Stimulated activated CD4-positive, alpha-beta T cell treated with anti-CD3 and anti-CD28 coated beads, Interleukin-2, amount 100 ng/mL, for 4 hours (primary cell): ENCODE measurements around the gene RCOR2.

Source experiments
- DNase-seq: peaks from one replicate; pipeline ENCODE4 v3.0.0-alpha.2; 2020; ENCODE audit warnings: low read depth

The RCOR2 gene

DNA sequence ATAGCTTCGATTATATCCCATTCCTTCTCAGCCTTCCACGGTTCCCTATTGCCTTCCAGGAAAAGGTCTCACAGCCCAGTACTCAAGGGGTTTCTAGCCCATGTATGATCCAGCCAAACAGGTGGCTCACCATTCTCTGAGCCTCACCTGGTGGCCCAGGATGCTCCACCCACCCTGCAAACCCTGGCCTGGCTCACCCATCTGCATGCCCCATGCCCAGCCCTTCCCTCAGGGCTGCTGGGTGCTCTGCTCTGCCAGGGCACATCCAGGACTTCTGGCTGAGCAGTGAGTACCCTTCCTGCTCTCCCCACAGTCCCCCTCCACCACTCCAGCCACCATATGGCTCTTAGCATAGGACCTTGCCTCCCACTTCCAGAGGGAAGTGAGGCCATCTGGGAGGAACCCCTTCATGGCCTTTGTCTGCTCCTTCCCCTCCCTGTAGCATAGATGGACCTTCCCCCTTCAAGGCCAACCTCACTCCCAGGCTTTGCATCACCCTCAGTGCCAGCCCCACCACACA, 5.8 kb upstream of the RCOR2 start:
- no peak for DNase-seq

DNA sequence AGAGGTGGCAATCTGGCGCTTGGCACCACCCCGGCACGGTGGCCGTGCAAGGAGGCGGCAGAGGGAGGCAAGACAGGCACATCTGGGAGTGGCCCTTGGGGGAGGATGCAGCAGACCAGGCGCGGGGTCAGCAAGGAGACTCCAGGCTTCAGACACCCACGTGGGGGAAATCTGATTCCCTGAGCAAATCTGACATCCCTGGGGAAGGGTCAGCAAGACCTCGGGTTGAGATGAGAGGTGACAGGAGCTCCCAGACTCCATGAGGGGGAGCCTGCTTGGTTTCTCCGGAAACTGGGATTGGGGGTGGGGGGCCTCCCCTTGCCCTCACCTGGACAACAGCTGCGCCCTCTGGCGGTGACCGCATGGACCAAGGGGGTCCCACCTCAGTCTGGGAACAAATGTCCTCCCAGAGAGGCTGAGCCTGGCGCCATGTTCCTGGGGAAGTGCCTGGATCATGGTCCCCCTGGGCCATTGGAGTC, 4.0 kb upstream of the RCOR2 start:
- no peak for DNase-seq

DNA sequence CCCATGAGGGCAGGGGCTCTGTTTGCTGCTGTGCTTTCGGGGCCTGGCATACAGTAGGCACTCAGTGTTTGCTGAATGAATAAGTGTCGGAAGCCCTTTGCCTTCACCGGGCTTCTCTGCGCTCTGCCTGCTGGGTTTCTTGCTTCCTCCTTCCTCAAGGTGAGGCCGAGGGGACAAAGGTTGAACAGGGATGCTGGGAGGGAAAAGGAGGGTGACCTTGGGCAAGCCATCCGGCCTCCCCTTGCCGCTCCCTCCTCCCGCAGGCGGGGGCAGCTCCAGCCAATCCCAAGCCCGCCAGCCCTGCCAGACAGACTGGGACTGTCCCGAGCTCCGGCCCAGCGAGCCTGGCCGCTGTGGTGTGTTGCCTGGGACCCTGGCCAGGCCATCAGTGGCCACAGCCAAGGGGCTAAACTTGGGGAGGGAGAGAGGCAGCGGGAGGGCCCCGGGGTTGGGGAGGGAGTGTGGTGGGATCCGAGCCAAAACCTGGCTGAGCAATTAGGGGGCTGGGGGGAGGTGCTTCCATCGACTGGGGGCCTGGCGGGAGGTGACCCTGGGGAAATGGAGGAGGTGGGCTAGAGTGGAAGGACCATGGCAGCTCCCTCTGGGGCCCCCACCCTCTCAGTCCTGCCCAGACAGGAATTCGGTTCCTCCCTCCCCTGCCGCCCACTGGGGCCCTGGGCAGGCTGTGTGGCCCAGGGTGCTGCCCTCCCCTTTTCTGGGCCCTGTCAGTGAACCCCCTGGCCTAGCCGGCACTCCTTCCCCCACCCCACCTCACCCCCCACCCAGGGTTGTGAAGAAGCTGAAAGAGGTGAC, 3.4 kb upstream of the RCOR2 start:
- DNase-seq = no peak

DNA sequence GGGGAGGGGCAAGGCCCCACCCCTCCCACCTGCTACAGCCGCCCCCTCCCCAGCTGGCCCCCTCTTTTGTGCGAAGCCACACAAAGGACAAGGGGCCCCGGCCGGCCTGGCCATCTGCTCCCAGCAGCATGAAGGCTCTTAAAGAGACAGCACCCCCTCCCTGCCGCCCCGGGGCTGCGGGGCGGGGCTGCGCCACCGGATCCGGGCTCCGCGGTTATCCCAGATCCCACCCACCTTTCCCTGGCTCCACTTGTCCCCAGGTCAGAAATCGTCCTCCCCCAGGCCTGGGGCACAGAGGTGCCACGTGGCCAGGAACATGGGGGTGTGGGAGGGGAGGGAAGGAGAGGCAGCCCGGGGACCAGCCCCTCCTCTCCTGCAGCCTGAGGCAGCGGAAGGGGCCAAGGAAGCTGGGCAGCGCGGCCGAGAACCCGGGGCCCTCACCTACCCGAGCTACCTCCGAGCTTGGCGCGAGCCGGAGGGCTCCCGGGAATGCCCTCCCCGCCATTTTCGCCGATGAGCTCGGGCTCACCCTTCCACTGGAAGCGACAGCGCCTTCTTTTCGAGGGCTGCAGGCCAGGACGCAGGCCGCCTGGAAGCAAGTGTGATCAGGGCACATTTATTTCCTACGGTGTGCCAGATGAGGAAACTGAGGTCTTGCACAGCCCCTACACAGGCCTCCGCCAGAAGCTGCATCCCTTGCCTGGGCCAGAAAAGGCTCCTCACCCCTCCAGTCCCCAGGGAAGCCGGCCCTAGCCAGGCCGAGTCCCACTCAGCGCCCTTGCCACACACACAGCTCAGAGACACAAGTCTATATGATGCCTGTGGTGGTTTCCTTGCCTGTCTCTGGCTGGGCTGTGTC, 2.5 kb upstream of the RCOR2 start:
- DNase-seq = no peak

DNA sequence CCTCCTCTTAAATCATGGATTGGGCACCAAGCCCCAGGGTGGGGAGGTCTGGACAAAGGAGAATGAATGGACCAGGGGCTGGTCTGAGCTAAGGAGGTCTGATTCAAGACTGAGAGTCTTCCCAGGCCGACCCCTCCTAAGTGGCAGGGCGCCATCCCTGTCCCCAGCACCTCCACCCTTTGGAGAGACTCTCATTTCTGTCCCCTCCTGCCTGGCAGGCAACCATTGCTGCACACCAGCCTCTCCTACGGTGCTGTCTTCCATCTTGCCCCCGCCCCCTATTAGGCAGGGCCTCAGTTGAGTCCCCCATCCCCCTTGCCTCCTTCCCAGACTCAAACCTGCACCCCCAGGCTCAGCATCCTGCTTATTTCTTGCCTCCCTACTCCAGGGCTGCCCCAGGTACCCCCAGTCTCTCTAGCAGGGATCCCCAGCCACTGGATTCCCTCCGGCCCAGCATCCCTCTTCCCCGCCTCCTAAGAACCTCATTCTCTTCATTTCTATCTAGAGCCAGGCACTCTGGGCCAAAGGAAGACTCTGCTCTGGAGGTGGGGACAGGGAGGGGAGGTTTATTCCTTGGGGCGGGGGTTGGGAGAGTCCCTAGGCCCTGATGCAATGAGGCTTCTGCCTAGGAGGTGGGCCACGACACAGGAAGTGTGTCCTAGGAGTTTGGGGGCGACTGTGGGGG, 1.7 kb upstream of the RCOR2 start:
- no peak for DNase-seq

DNA sequence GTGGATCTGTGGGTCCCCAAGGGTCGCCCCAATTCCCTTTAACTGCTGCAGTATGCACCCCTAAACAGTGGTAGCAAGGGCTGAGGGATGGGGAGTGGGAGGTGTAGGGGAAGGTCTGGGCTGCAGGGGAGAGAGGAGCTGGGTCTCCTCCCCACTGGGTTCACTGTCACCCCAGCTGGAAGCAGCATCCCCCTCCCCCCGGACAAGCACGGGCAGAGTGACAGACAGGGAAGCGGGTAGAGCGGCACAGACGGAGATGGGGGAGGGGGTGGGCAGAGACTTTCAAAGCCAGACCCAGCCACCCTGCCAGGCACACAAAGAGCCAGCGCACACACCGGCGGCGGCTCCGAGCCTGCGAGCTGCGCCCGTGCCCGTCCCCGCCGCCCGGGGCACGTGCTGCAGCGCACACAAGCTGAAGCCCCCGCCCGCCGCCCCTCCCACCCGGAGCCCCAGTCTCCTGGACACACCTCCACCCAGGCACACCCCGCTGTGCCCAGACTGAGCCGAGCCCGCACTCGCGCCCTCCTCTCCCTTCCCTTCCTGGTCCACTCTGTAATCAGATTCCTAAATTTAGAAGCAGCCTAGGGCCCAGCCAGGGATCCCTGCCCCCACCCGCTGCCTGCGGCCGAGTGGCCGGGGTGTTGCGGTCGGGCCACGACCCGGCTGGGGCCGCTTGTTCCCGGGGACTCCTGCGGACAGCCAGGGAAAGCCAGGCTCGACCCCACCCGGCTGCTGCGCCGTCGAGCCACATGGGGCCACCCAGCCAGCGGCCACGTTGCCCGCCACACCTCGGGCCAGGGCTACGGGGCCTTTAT, 935 bp upstream of the RCOR2 start:
- no peak for DNase-seq

DNA sequence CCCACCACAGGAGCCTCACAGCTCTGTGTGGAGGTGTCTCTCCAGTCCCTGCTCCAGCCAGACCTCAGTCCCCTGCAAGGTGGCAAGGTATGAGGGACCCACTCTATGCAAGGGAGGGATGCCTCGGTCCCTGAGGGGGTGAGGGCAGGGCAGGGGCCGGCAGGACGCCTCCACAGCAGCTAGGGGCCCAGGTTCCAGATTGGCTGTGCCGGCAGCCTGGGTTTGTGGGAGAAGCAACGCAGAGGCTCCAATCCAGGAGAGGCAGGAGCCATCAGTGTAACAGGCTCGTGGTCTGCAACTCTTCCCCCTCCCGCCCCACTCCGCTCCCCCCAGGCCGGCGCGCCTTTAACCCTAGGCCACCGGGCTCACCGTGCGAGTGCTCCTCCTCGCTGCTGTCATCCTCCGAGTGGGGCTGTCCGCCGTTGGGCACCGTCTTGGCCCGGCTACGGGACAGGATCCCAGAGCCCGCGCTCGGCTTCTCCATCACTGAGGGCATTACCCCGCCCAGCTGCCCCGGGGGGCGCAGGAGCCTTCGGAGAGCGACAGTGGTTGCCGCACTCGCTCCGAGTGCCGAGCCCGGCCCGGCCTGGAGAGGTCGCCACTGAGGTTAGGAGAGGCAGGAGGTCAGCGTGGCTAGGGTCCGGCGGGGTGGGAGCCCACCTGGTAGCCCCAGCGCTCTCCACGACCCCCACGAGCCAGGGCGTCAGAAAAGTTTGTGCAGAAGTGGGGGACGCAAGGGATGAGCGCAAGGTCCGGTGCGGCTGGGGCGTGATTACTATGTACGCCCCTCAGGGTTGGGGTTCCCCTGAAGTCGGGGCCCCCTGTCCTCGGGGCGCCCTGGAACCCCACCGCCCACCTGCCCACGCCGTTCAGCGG, 765 bp downstream of the RCOR2 start:
- no peak for DNase-seq

DNA sequence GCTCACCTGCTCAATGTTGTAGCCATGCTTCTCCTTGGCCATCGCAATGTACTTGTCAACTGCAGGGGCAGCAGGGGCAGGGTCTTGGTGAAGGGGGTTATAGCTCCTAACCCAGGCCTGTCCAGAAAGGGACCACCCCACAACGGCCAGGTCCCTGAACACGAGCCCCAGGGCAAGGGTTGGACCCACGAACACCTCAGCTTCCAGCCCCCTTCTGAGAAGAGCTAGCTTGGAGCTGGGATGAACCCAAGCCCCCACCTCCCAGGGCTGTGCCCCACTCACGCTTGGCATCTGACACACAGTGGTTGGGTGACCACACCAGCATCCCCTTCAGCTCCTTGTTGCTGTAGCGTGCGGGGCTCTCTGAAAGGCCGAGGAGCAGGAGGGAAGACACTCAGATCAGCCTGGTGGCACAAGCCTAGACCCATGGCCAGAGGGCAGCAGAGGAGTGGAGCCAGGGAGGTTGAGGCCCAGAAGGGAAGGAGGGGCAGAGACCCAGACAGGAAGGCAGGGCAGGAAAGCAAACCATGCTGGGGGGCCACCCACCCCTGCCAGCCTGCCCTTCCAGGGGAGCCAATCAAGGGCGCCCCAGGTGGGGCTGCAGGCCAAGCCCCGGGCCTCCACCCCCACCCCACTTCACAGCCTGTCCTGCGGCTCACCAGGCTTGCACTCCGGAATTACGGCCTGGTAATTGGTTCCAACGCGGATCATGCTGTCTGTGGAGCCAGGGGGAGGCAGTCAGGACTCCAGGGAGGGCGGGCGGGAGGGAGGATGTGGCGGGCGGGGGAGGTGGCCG, 1.9 kb downstream of the RCOR2 start:
- DNase-seq = no peak

DNA sequence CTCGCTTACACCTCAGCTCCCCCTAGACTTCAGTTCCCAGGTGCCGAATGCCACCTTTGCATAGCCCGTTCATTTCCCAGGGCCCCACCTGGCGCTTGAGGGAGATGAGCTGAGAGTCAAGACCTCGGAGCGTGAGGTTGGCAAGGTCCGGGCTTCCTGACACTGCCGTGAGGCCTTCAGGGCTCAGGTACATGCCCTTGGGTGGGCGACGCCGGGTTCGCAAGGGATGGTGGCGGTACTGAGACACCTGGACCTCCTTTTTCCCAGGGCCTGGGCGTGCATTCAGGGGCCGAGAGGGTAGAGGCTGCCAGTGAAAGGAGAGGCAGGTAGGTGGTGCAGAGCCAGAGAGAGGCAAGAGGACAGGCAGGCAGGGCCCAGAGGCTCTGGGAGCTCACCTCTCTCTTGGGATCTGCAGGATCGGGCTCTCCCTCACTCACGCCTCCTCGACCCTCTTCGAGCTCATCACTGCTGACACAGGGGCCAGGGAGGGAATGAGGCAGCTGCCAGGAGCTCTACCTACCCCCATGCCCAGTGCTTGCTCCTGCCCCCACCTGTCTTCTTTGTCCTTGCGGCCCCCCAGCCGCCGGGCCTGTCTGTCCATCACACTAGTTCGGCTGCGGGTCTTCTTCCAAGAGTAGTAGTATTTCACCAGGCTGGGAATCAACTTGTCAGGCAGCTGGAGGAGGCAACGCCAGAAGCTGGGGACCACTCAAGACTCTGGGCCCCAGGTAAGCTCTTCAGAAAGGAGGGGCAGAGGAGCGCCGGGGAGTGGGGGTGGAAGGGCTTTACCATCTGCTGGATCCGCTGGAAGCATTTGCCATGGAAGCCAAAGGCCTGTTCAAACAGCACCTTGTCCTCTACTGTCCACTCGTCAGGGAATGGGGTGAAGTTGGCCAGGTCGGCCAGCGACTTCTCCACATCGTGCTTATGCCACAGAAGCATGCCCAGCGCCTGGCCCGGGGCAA, 2.8 kb downstream of the RCOR2 start:
- no peak for DNase-seq

DNA sequence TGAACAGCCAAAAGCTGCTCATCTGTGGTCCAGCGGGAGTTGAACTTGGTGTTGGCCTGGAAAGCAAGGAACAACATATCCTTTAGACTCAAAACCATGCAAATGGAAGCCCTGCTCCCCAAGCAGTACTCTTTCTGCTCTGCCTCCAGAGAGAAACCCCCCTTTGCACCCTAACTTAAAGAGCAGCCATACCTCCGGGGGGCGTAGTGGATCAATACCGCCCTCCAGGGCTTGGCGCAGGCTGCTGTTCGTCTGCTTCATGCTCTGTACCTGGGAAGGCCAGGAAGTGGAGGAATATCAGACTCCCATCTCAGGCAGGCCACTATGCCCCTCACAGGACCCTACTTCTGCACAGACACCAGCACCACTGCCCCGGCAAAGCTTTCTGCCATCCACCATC, 4.3 kb downstream of the RCOR2 start:
- DNase-seq = no peak

DNA sequence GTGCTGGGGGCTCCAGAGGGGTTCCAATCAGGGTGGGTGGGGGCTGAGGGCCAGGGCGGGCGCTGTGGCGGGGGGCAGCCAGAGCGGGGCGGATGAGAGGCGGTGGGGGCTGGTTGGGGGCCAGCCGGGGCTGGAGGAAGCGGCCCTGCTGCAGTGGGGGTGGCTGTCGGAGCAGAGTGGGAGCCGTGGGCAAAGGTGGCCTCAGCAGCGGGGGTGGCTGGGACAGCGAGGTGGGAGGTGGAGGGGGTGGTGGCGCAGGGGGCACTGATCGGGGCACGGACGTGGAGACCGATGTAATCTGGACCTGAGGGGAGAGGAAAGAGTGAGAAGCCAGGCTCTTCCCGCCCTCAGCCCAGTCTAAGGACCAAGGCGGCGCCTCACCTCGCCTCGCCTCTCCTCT, 5.1 kb downstream of the RCOR2 start:
- DNase-seq = no peak

DNA sequence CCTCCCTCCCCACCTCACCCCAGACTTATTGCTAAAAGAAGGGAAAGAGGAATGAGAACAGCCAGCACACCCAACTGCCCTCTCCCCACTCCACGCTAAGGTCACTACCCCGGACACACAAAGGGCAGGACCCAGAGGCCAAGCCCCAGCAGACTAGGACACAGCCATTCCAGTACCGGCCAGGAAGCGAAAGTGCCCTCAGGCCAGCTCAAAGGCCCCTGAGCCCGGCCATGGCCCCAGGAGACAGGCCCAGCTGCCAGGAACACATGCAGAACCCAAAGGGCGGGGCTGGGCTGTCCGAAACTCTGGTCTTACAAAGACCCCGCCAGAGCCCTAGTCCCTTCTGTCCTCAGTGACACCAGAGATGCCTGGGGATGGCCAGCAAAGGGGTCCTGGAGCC, 5.5 kb downstream of the RCOR2 start:
- DNase-seq = no peak

DNA sequence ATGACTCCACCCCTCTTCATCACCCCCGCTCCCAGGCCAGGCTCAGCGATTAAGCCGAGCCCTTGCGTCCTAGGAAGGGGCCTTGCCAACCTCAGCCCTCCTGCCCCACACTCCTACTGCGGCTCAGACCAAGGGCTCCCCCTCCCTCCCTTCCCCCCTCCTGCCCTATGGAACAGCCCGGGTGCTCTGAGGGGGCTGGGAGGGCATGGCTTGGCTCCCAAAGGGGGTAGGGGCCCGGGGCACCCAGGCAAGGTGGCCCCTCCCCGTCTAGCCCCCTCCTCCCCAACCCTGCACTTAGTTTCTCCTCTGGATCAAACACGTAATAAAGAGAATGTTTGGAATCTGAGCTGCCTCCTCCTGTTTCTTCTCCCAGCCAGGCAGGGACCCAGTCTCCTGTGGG, 6.3 kb downstream of the RCOR2 start:
- no peak for DNase-seq

DNA sequence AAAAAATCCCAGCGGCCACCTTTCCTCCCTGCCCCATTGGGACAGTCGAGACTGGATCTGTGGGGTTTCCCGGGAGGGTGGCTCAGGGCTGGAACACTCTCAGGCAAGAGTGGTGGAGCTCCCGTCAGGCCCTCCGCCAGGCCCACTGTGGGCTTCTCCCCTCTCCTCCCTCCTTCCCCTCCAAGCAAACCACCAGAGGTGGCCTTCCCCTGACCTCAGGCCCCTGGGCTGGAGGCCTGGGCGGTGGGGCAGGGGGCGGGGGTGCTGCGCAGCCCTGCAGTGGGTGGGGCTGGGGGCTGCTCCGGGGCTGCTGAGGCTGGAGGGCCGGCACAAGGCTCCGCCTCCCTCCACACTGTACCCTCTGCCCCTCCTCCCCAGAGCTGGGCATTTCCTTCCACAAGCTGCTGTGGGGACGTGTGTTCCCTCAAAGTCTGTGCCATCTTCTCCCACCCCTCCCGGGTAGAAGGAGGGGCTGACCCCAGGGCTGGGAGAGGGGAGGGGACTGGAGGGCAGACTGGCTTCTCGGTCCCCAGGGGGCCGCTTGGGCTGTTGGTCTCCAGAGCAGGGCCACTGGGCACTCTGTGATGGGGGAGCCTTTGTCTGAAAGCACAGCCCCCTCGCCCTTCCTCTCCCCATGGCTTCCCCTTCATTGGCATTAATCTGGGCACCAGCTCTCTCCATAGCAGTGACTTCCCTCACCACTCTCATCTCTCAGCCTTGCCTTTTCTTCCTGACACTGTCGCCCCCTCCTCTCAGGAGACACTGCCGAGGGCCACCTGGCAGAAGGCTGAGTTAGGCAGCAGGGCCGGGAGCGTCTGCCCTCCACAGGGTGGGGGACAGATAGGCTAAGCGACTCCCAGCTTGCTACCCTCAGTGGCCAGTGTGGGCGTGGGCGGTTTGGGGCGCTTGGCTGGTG, 7.1 kb downstream of the RCOR2 start:
- no peak for DNase-seq

DNA sequence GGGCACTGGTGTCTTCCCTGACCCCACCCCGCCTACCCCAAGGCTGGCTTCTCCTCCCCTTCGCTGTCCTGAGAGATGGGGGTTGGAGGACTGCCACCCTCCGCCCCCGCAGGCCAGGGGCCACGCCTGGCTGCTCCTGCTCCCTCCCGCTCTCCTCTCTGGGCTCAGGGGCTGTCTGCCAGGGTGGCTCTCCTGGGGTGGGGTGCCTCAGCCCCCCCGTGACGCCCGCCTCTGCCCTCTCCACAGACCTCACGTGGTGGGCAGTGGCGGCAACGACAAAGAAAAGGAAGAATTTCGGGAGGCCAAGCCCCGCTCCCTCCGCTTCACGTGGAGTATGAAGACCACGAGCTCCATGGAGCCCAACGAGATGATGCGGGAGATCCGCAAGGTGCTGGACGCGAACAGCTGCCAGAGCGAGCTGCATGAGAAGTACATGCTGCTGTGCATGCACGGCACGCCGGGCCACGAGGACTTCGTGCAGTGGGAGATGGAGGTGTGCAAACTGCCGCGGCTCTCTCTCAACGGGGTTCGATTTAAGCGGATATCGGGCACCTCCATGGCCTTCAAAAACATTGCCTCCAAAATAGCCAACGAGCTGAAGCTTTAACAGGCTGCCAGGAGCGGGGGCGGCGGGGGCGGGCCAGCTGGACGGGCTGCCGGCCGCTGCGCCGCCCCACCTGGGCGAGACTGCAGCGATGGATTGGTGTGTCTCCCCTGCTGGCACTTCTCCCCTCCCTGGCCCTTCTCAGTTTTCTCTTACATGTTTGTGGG, 8.1 kb downstream of the RCOR2 start:
- no peak for DNase-seq

DNA sequence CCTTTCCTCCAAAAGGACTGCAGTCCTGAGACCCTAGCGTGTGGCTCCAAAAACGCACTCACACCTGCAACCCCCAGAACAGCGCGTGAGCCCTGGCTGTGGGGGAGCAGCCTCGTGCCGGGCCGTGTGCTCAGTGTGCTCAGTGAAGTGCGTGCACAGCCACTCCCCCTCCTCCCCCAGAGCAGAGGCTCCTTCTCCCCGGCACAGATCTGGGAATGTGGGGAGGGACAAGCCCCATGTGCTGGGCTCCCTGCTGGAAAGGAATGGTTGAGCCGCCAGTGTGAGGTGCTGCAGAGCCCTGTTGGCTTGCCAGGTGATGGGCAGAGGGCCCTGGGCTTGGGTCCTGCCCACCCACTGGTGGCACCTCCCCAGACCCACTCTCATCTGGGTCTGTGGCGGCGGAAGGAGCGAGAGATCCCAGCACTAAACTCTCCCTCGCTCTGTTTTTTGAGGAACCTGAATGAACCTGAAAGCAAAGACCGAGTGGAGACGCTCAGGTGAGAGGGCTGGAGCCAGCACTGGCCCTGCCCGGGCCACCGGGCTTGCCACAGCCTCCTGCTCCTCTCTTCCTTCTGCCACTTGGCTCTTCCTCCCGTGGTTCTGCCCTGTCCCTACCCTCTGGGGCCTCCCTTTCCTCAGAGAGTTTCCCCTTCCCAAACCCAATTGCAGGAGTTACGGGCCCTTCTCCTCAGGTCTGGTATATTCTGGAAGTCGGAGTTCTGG, 9.0 kb downstream of the RCOR2 start:
- no peak for DNase-seq
